HFF-Myc (cell line): ENCODE data around the gene KDM7A.
"Not testable (repeated sequence)": the region's sequence is repeated elsewhere in the genome, so short reads cannot be mapped to it uniquely, and the experiment has no call there.

Experiments
- DNase-seq: peaks from one replicate; pipeline ENCODE4 v3.0.0-alpha.2; 2011; ENCODE audit warnings: low read depth; ENCODE audit errors: extremely low read depth
- H3K4me3 ChIP-seq: replicated peaks from 2 replicates; pipeline ENCODE4 v1.5.1; 2011; ENCODE audit warnings: low read depth, mild to moderate bottlenecking, control low read depth, low read length
- TF ChIP-seq, protein P1 (sequence below): IDR thresholded peaks from 2 replicates; pipeline ENCODE4 v1.5.1; 2012; ENCODE audit warnings: mild to moderate bottlenecking, low read depth, low read length, control low read depth; ENCODE audit errors: missing control alignments

KDM7A gene

DNA sequence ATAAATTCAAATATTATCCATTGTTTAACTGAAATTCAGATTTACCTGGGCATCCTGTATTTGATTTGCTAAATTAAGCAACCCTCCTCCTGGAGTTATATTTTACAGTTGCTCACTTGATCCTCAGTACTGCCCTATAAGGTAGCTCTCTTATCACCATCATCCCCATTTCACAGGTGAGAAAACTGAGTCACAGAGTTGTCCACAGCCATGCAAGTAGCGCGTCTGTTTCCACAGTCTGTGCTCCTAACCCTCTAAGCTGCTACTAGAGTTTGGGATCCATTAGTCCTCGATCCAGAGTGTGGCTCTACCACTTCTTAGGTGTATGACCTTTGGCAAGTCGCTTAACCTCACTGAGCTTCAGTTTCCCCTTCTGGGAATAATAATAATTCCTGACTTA is 34.9 kb upstream of the KDM7A start:
- no peak for DNase-seq
- no peak overlapping the region for H3K4me3 ChIP-seq
- TF ChIP-seq, protein P1, sequence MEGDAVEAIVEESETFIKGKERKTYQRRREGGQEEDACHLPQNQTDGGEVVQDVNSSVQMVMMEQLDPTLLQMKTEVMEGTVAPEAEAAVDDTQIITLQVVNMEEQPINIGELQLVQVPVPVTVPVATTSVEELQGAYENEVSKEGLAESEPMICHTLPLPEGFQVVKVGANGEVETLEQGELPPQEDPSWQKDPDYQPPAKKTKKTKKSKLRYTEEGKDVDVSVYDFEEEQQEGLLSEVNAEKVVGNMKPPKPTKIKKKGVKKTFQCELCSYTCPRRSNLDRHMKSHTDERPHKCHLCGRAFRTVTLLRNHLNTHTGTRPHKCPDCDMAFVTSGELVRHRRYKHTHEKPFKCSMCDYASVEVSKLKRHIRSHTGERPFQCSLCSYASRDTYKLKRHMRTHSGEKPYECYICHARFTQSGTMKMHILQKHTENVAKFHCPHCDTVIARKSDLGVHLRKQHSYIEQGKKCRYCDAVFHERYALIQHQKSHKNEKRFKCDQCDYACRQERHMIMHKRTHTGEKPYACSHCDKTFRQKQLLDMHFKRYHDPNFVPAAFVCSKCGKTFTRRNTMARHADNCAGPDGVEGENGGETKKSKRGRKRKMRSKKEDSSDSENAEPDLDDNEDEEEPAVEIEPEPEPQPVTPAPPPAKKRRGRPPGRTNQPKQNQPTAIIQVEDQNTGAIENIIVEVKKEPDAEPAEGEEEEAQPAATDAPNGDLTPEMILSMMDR = no peak

DNA sequence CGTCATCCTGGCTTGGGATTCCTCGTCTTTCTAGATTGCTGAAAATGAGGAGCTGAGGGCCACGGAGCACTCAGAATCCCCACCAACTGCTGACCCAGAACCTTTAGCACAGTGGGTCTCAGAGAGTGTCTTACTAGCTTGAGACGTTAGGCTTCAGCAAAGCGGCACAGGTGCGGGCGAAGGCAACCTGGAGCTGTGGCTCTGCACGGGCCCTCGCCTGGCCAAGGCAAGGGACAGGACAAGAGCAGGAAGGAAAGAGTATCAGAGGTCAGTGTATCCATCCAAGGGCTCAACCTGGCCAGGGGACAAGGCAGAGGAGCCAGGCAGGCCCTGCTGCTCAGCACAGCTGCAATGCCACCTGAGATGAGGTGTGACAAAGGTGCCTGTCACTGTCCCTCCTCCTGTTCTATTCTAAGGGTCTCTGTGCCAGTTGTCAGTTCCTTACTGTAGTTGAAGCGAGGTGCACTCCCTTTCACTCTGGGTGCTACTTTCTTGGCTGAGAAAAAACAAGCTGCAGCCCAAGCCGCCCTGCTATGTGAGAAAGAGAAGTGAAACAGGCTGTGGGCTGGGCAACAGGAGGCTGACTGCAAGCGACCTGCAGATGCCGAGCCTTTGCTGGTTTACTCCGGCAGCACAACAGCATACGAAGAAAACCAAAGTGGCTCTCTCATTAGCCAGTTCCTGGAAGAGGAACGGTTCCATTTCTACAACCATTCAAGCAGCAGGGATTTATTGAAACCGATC is 33.3 kb upstream of the KDM7A start:
- TF ChIP-seq, protein P1 = no peak
- no peak overlapping the region for H3K4me3 ChIP-seq
- no peak for DNase-seq

DNA sequence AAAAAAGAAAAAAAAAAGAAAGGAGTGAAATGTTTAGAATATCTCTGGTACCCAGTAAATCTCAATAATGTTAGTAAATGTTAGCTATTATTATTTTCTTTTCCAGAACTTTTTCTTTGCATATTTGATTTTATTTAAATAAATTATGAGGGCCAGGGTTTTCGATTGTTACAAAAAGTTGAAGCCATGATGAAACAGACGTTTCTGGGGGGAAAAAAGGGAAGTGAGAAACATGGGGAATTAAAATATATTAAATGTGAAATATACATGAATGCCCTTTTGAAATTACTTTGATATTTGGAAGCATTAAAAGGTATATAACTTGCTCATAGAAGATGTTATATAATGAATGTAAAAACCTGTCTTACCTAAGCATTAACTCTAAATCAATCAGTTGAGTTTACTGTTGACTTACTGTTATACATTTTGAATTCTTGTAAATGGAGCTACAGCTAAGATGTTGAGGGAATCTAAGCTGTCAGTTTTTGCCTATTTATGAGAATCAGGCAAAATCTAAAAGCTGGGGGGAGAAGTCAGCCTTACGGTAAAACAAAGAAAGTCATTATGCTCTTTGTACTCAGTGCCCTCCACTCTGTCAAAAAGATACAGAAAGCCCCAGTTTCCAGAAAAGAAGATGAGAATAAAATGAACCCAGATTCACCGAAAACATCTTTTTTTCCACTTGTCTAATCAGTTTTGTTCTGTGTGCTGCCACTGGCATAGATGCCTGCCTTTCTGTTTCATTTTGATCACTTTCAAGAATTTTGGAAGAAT is 30.0 kb upstream of the KDM7A start:
- TF ChIP-seq, protein P1 = no peak
- DNase-seq = no peak
- no peak overlapping the region for H3K4me3 ChIP-seq

DNA sequence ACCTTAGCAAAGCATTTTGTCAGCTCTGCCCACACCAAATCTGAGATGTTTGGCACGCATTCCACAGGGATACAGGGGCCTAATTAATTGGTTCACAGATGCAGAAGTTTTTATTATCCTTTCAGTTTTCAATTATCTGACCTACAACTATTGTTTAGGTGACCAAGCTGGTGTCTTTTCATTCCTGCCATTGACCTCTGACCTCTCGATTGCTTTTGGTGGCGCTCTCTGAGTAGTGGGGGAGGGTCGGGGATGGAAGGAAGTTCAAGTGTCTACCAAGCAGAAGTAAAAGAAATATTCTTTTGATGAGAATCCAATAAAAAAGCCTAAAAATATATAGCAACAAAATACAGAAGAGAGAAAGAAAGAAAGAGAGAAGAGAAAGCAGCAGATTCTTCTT is 28.8 kb upstream of the KDM7A start:
- no peak overlapping the region for H3K4me3 ChIP-seq

DNA sequence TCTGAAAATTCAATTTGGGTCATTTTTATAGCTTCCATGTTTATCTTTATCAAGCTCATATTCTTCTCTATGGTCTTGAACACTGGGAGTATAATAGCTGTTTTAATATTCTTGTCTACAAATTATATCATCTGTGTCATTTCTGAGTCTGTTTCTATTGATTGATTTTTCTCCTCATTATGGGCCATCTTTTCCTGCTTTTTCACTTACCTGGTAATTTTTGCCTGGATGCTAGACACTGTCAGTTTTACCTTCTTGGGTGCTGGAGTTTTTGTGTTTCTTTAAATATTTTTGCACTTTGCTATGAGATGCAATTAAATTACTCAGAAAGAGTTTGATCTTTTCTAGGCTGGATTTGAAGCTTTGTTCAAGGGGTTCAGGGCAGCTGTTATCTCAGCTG is 26.8 kb upstream of the KDM7A start:
- TF ChIP-seq, protein P1 = no peak
- no peak overlapping the region for H3K4me3 ChIP-seq
- DNase-seq = no peak

More for the DNA sequence above, 28.8 kb upstream of the KDM7A start:
- no peak for DNase-seq
- TF ChIP-seq, protein P1 = no peak

DNA sequence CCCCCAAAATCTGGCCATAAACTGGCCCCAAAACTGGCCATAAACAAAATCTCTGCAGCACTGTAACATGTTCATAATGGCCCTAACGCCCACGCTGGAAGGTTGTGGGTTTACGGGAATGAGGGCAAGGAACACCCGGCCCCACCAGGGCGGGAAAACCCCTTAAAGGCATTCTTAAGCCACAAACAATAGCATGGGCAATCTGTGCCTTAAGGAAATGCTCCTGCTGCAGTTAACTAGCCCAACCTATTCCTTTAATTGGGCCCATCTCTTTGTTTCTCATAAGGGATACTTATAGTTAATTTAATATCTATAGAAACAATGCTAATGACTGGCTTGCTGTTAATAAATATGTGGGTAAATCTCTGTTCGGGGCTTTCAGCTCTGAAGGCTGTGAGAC is 26.2 kb upstream of the KDM7A start:
- DNase-seq, H3K4me3 ChIP-seq: not testable (repeated sequence)

DNA sequence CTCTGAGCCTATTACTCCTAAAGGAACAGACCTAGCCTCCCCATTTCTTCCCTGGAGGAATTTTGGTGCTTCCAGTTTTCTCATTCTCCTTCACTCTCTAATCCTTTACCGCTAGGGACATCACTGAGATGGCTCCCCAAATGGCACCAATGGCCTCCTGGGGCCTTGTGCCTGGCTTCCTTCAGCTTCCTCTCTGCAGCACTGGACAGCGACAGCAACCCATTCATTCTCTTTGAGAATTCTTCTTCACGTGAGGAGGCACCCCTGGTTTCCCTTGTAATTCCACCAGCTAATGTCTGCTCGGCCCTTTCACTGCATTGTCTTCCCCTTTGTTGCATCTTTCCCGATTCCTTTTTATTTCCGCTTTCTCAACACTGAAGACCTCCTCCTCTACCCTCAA is 24.6 kb upstream of the KDM7A start:
- H3K4me3 ChIP-seq = no peak overlapping the region
- DNase-seq = no peak
- TF ChIP-seq, protein P1 = no peak
